Glutamatergic neuron (in vitro differentiated cells): Measurements from ENCODE around the gene BEND5. TPM values are rescaled to one million over a fixed set of nuclear protein-coding genes. Genes with fewer than 3 reads are reported as not detected.

Experiments
- DNase-seq: peaks from one replicate; pipeline ENCODE4 v3.0.0; 2022
- H3K27ac Mint-ChIP-seq: one replicate; pipeline ENCODE4 v1.8.0; 2020; ENCODE audit warnings: mild to moderate bottlenecking, mixed read lengths, inconsistent platforms; ENCODE audit not compliant: unreplicated experiment
- H3K27me3 Mint-ChIP-seq: one replicate; pipeline ENCODE4 v1.8.0; 2020; ENCODE audit warnings: mild to moderate bottlenecking, moderate library complexity, mixed read lengths, inconsistent platforms; ENCODE audit not compliant: unreplicated experiment
- H3K36me3 Mint-ChIP-seq: one replicate; pipeline ENCODE4 v1.8.0; 2020; ENCODE audit warnings: mild to moderate bottlenecking, mixed read lengths, inconsistent platforms; ENCODE audit not compliant: unreplicated experiment
- H3K4me1 Mint-ChIP-seq: one replicate; pipeline ENCODE4 v1.8.0; 2020; ENCODE audit warnings: mild to moderate bottlenecking, low read depth, mixed read lengths, inconsistent platforms; ENCODE audit not compliant: unreplicated experiment
- H3K4me3 Mint-ChIP-seq: one replicate; pipeline ENCODE4 v1.8.0; 2020; ENCODE audit warnings: mild to moderate bottlenecking, mixed read lengths, inconsistent platforms; ENCODE audit not compliant: unreplicated experiment
- H3K9me3 Mint-ChIP-seq: one replicate; pipeline ENCODE4 v1.8.0; 2020; ENCODE audit warnings: mild to moderate bottlenecking, moderate library complexity, mixed read lengths, inconsistent platforms; ENCODE audit not compliant: unreplicated experiment
- total RNA-seq: library from RNA; stranded (reverse); fragmentation: NEBNext Ultra II Directional; extraction: Animal tissue kit (Norgen Biotek cat#: 25700); gene quantifications from one replicate; pipeline ENCODE4 v1.2.1, GENCODE V29; 2021; ENCODE audit not compliant: unreplicated experiment
- TF ChIP-seq, protein P1 (sequence below): fragments of 200-600 bp; sonication (generic); IDR thresholded peaks from one replicate; pipeline ENCODE4 v1.5.0; 2021; ENCODE audit not compliant: partially characterized antibody, unreplicated experiment

Gene BEND5
- total RNA-seq, 1 donor from 2014 or later, result 34.8 TPM

DNA sequence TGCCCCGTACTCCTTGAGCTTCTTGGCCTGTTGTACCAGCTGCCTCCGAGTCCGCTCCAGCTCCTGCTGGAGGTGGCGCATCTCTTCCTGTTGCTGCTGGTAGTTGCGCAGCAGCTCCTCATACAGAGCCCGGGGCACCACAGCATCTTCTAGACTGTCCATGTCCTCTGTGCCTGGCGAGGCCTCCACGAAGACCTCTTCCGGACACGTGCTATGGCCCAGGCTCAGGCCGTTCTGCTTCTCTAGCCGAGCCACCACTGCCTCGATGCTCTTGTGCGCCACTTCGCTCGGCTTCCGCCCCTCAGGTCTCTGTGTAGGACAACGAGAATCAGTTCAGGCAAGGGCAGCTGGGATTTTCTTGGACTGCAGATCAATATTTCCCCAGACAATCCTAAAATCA is 17.7 kb downstream of the BEND5 start:
- DNase-seq, result no peak
- no peak overlapping the region for H3K4me3 Mint-ChIP-seq
- H3K27me3 Mint-ChIP-seq, result no peaks in the 10 kb centered on the region
- H3K36me3 Mint-ChIP-seq, result peaks cover 5% of the 10 kb centered on the region
- no peaks in the 10 kb centered on the region for H3K9me3 Mint-ChIP-seq
- H3K4me1 Mint-ChIP-seq, result no peaks in the 10 kb centered on the region
- no peak overlapping the region for H3K27ac Mint-ChIP-seq
- TF ChIP-seq, protein P1, sequence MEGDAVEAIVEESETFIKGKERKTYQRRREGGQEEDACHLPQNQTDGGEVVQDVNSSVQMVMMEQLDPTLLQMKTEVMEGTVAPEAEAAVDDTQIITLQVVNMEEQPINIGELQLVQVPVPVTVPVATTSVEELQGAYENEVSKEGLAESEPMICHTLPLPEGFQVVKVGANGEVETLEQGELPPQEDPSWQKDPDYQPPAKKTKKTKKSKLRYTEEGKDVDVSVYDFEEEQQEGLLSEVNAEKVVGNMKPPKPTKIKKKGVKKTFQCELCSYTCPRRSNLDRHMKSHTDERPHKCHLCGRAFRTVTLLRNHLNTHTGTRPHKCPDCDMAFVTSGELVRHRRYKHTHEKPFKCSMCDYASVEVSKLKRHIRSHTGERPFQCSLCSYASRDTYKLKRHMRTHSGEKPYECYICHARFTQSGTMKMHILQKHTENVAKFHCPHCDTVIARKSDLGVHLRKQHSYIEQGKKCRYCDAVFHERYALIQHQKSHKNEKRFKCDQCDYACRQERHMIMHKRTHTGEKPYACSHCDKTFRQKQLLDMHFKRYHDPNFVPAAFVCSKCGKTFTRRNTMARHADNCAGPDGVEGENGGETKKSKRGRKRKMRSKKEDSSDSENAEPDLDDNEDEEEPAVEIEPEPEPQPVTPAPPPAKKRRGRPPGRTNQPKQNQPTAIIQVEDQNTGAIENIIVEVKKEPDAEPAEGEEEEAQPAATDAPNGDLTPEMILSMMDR, result no peak

DNA sequence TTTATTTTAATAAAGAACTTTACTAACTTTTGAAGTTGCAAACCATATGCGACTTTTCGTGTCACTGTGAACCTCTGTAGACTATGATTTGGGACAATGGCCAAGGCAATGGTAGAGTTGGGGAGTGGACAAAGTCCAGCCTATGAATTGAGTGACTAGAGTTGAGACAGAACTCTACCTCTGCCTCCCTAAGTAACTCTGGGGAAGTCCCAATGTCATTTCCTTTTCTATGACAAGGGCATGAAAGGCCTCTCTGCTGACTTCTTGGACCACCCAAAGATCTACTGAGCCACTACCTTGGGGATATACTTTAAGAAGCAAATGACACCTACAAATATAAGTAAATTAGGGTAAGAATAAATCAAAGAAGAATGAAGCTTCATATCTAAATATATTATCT is 19.3 kb downstream of the BEND5 start:
- no peaks in the 10 kb centered on the region for H3K27me3 Mint-ChIP-seq
- TF ChIP-seq, protein P1, result no peak
- peaks cover 5% of the 10 kb centered on the region for H3K36me3 Mint-ChIP-seq
- no peak overlapping the region for H3K27ac Mint-ChIP-seq
- H3K4me3 Mint-ChIP-seq, result no peak overlapping the region
- no peak for DNase-seq
- H3K9me3 Mint-ChIP-seq, result no peaks in the 10 kb centered on the region
- no peaks in the 10 kb centered on the region for H3K4me1 Mint-ChIP-seq

DNA sequence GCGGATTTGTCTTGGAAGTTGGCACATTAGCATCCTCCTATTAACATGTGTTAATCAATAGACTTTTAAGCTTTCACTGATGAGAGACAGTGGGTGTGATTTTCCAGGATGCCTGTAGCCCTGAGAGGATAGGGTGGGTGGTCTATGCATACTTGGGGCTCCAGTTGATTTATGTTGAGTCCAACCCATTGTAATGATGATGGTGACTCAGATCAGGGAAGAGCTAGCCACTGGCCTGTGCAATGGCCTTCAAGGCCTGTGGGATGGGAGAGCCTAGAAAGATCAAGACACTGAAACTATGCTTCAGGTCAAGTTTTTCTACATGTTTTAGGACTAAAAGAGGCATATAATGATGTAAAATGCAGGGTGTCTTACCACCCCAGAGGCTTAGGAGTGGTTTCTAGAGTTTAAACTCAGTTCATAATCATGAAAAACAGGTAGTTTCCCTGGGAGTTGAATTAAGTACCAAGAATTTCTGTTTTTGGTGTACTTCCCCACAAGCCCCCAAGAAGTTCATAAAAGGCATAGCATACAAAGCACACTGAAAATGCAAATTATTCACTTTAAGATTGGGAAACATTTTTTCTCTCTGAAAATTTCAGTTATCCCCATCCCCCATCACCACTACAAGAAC is 19.9 kb downstream of the BEND5 start:
- TF ChIP-seq, protein P1, result no peak
- H3K9me3 Mint-ChIP-seq, result no peaks in the 10 kb centered on the region
- no peak overlapping the region for H3K27ac Mint-ChIP-seq
- H3K27me3 Mint-ChIP-seq, result no peaks in the 10 kb centered on the region
- H3K4me1 Mint-ChIP-seq, result no peaks in the 10 kb centered on the region
- no peak overlapping the region for H3K4me3 Mint-ChIP-seq
- H3K36me3 Mint-ChIP-seq, result peaks cover 5% of the 10 kb centered on the region
- DNase-seq, result no peak

DNA sequence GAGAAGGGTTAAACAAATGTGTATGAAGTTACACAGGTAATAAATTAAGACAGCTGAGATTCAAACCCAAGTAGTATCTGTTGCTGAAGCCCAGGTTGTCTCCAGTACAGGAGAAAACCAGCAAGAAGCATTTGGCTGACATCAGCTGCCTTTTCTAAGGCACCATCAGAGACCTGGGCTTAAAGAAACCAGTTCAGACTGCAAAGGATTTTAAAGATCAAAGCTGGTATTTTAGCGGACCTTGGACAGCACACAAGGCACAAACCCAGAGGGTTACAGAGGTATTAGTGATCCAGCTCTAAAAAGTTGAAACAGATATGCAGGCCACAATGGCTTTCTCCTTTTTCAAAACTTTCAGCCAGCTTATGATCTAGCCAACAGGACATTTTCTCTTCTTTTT is 23.4 kb downstream of the BEND5 start:
- TF ChIP-seq, protein P1, result no peak
- no peak for DNase-seq
- H3K4me3 Mint-ChIP-seq, result no peak overlapping the region
- H3K4me1 Mint-ChIP-seq, result peaks cover 19% of the 10 kb centered on the region
- H3K27ac Mint-ChIP-seq, result no peak overlapping the region
- no peaks in the 10 kb centered on the region for H3K9me3 Mint-ChIP-seq
- peaks cover 2% of the 10 kb centered on the region for H3K36me3 Mint-ChIP-seq
- H3K27me3 Mint-ChIP-seq, result no peaks in the 10 kb centered on the region

DNA sequence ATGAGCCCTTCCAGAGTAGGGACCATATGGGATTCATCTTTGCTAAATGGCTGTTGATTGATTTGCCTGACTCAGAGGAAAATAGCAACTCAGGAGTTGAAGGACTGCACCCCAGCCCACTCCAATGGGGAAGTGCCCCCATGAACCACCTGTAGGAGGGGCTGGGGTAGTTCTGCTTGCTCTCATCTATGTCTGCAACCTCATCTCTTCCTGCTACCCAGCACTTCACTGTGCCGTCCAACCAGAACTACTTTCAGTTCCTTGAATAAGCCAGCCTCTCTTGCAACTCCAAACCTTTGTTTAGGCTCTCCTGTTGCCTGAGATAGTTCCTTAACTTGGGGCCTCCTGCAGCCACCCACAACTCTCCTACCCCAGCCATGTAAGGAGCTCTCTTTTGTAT is 26.6 kb downstream of the BEND5 start:
- TF ChIP-seq, protein P1, result no peak
- no peak for DNase-seq
- Mint-ChIP-seq H3K4me3 (no peak overlapping the region), H3K9me3 (peaks cover 1% of the 10 kb centered on the region), H3K36me3 (no peaks in the 10 kb centered on the region), H3K4me1 (peaks cover 35% of the 10 kb centered on the region), H3K27me3 (no peaks in the 10 kb centered on the region), H3K27ac (peak overlapping the region; percentile 16)
